Nephron (organoid): Measurements from ENCODE around the gene ACTRT2.
A peak's percentile ranks its signal among the peaks of the same experiment; 100 is the strongest.

ENCODE experiments used
- H3K27ac Mint-ChIP-seq, 3 experiments: 2 replicates each; pipeline ENCODE4 v1.8.0; 2020; ENCODE audit warnings: mixed read lengths in 3 of 3, mild to moderate bottlenecking in 2 of 3, moderate library complexity in 1 of 3
- H3K27me3 Mint-ChIP-seq: 2 replicates; pipeline ENCODE4 v1.8.0; 2021; ENCODE audit warnings: low read depth, mild to moderate bottlenecking, moderate library complexity, mixed read lengths
- H3K36me3 Mint-ChIP-seq: 2 replicates; pipeline ENCODE4 v1.8.0; 2020; ENCODE audit warnings: low read depth, mixed read lengths
- H3K4me1 Mint-ChIP-seq: 2 replicates; pipeline ENCODE4 v1.8.0; 2020; ENCODE audit warnings: mixed read lengths
- H3K4me3 Mint-ChIP-seq, 3 experiments: 2 replicates each; pipeline ENCODE4 v1.8.0; 2020; ENCODE audit warnings: mild to moderate bottlenecking in 3 of 3, mixed read lengths in 3 of 3, moderate library complexity in 2 of 3
- H3K9me3 Mint-ChIP-seq: 2 replicates; pipeline ENCODE4 v1.8.0; 2020; ENCODE audit warnings: mixed read lengths
- TF ChIP-seq, protein P1 (sequence below), 3 experiments: fragments of 200-600 bp; sonication (generic); IDR thresholded peaks; one replicate each; pipeline ENCODE4 v1.5.0; 2021; ENCODE audit warnings: antibody characterized with exemption in 3 of 3; ENCODE audit not compliant: unreplicated experiment in 3 of 3

ACTRT2 gene

GRCh38 chr1:3013371-3014049, 7.8 kb upstream of the ACTRT2 start:
- TF ChIP-seq, protein P1, sequence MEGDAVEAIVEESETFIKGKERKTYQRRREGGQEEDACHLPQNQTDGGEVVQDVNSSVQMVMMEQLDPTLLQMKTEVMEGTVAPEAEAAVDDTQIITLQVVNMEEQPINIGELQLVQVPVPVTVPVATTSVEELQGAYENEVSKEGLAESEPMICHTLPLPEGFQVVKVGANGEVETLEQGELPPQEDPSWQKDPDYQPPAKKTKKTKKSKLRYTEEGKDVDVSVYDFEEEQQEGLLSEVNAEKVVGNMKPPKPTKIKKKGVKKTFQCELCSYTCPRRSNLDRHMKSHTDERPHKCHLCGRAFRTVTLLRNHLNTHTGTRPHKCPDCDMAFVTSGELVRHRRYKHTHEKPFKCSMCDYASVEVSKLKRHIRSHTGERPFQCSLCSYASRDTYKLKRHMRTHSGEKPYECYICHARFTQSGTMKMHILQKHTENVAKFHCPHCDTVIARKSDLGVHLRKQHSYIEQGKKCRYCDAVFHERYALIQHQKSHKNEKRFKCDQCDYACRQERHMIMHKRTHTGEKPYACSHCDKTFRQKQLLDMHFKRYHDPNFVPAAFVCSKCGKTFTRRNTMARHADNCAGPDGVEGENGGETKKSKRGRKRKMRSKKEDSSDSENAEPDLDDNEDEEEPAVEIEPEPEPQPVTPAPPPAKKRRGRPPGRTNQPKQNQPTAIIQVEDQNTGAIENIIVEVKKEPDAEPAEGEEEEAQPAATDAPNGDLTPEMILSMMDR (IDR thresholded peaks at IDR 0.05; ENCODE audit: unreplicated experiment in 3 of 3), result no peak
- peaks cover 9% of the 10 kb centered on the region for H3K4me1 Mint-ChIP-seq

GRCh38 chr1:3014050-3014440, 7.2 kb upstream of the ACTRT2 start:
- Mint-ChIP-seq H3K36me3 (peaks cover 5% of the 10 kb centered on the region), H3K4me1 (peaks cover 9% of the 10 kb centered on the region), H3K27me3 (peaks cover 69% of the 10 kb centered on the region), H3K27ac (no peak overlapping the region), H3K9me3 (peaks cover 16% of the 10 kb centered on the region), H3K4me3 (no peak overlapping the region)
- TF ChIP-seq, protein P1 (IDR thresholded peaks at IDR 0.05; ENCODE audit: unreplicated experiment in 3 of 3), result no peak

More at GRCh38 chr1:3013371-3014049, 7.8 kb upstream of the ACTRT2 start:
- H3K4me3 Mint-ChIP-seq, result peak overlapping the region in 1 of 3 experiments; percentile 33
- H3K27ac Mint-ChIP-seq, result no peak overlapping the region
- peaks cover 5% of the 10 kb centered on the region for H3K36me3 Mint-ChIP-seq
- H3K9me3 Mint-ChIP-seq, result peaks cover 21% of the 10 kb centered on the region
- H3K27me3 Mint-ChIP-seq, result peaks cover 69% of the 10 kb centered on the region

- no peak overlapping the region for H3K4me3 Mint-ChIP-seq
- peaks cover 66% of the 10 kb centered on the region for H3K27me3 Mint-ChIP-seq
- TF ChIP-seq, protein P1 (IDR thresholded peaks at IDR 0.05; ENCODE audit: unreplicated experiment in 3 of 3), result no peak
- peaks cover 16% of the 10 kb centered on the region for H3K9me3 Mint-ChIP-seq
- H3K27ac Mint-ChIP-seq, result no peak overlapping the region
- peaks cover 5% of the 10 kb centered on the region for H3K36me3 Mint-ChIP-seq
- H3K4me1 Mint-ChIP-seq, result peaks cover 9% of the 10 kb centered on the region
Measured at GRCh38 chr1:3014443-3015268, 6.6 kb upstream of the ACTRT2 start.

DNA sequence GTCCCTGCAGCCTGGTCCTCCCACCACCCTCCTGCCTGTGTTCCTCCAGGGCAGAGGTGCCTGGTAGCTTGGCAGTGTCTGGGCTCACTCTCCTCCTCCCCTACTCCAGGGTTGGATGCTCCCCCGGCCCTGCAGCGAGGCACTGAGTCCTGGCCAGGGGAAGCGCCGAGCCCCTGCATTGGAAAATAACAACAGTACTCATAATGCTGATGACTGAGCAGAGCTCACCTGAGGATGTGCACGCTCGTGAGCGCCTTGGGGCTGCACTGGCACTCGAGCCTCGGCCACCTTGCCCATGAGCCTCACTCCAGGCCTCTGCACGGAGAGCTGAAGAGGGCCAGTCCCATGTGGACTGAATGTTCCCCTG, 6.0 kb upstream of the ACTRT2 start:
- no peak overlapping the region for H3K4me3 Mint-ChIP-seq
- H3K27me3 Mint-ChIP-seq, result peaks cover 60% of the 10 kb centered on the region
- H3K27ac Mint-ChIP-seq, result no peak overlapping the region
- peaks cover 9% of the 10 kb centered on the region for H3K4me1 Mint-ChIP-seq
- TF ChIP-seq, protein P1 (IDR thresholded peaks at IDR 0.05; ENCODE audit: unreplicated experiment in 3 of 3), result no peak
- peaks cover 16% of the 10 kb centered on the region for H3K9me3 Mint-ChIP-seq
- H3K36me3 Mint-ChIP-seq, result peaks cover 5% of the 10 kb centered on the region

- TF ChIP-seq, protein P1 (IDR thresholded peaks at IDR 0.05; ENCODE audit: unreplicated experiment in 3 of 3), result no peak
Measured at GRCh38 chr1:3015744-3016143, 5.5 kb upstream of the ACTRT2 start.

More at GRCh38 chr1:3015744-3016143, 5.5 kb upstream of the ACTRT2 start:
- Mint-ChIP-seq H3K36me3 (peaks cover 5% of the 10 kb centered on the region), H3K27me3 (peaks cover 56% of the 10 kb centered on the region), H3K4me3 (no peak overlapping the region), H3K27ac (no peak overlapping the region), H3K4me1 (peaks cover 9% of the 10 kb centered on the region), H3K9me3 (peaks cover 13% of the 10 kb centered on the region)
